ENCODE measurements around the gene ANKRD24.
"Not testable (repeated sequence)": the region's sequence is repeated elsewhere in the genome, so short reads cannot be mapped to it uniquely, and the experiment has no call there.

ANKRD24 gene

DNA sequence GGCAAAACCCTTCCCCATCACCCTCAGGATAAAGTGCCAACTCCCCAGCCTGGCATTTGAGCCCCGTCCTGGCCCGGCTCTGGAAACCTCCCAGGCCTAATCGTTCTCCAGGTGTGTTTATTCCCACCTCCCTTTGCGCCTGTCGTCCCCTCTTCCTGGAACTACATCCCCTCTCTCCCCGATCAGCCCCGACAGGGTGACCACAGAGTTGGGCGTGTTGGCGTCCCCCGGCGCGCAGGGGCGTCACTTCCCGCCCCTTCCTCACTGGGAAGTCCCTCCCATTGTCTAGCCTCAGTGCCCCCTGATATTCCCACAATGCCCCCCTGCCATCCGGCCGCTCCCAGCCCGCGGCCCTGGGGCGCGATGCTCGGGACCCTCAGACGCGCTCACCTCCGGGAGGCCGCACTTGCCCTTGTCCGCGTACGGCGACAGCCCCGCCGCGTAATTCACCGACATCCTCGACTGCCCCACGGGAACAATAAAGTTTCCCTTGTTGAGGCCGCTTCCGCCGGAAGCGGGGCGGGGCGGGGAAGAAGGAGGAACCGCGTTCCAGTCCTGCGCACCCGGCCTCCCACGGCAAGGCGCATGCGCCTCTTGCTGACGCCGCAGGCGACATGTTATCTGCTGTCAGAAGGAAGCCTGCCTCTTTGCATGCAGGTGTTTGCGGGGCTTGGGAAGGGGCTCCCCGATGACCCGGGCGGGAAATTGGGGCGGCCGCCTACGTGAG is at the start of gene ANKRD24, which contains the start of gene SIRT6:
Gene ANKRD24, plus strand, starts transcription at position 606 of the 727 bp plus-strand sequence. CDS start 3,737 bp downstream, outside the sequence.
Gene SIRT6, minus strand, starts transcription at position 480 of the 727 bp plus-strand sequence. Its CDS starts 24 bp downstream, at position 456.
- peak within 1 kb of the TSS; percentile 85 for H3K4me3 ChIP-seq (ENCODE audit: low read length)
- DNase-seq (ENCODE audit: low read depth, low spot score), result peak; percentile 84
- H3K36me3 ChIP-seq (ENCODE audit: control insufficient read depth, insufficient read depth, low read length), result no peaks in the 10 kb centered on the region
- H3K27me3 ChIP-seq (ENCODE audit: control insufficient read depth, insufficient read depth, low read length), result no peaks in the 10 kb centered on the region
- no peaks in the 10 kb centered on the region for H3K9me3 ChIP-seq (ENCODE audit: control insufficient read depth, insufficient read depth, low read length)
- H3K4me1 ChIP-seq (ENCODE audit: control insufficient read depth, insufficient read depth, low read length), result no peaks in the 10 kb centered on the region
- H3K27ac ChIP-seq (ENCODE audit: low read length), result no peak within 1 kb of the TSS
- no CpG with 5 or more reads among the region's 58 CpGs for WGBS (ENCODE audit: insufficient coverage, insufficient read length)

GRCh38 chr19:4134351-4134750 is 48.1 kb upstream of the ANKRD24 start:
- DNase-seq (ENCODE audit: low read depth, low spot score), result no peak
- no CpG with 5 or more reads among the region's 6 CpGs for WGBS (ENCODE audit: insufficient coverage, insufficient read length)
- Histone ChIP-seq H3K9me3 (ENCODE audit: control insufficient read depth, insufficient read depth, low read length) (no peaks in the 10 kb centered on the region), H3K4me1 (ENCODE audit: control insufficient read depth, insufficient read depth, low read length) (no peaks in the 10 kb centered on the region), H3K36me3 (ENCODE audit: control insufficient read depth, insufficient read depth, low read length) (no peaks in the 10 kb centered on the region), H3K27ac (ENCODE audit: low read length) (no peak overlapping the region), H3K27me3 (ENCODE audit: control insufficient read depth, insufficient read depth, low read length) (no peaks in the 10 kb centered on the region), H3K4me3 (ENCODE audit: low read length) (no peak overlapping the region)

GRCh38 chr19:4135386-4135785 is 47.1 kb upstream of the ANKRD24 start:
- not testable (repeated sequence) for H3K36me3 ChIP-seq (ENCODE audit: control insufficient read depth, insufficient read depth, low read length); H3K27me3 ChIP-seq (ENCODE audit: control insufficient read depth, insufficient read depth, low read length); H3K4me3 ChIP-seq (ENCODE audit: low read length); H3K9me3 ChIP-seq (ENCODE audit: control insufficient read depth, insufficient read depth, low read length); DNase-seq (ENCODE audit: low read depth, low spot score); H3K27ac ChIP-seq (ENCODE audit: low read length); H3K4me1 ChIP-seq (ENCODE audit: control insufficient read depth, insufficient read depth, low read length)
- no CpG with 5 or more reads among the region's 9 CpGs for WGBS (ENCODE audit: insufficient coverage, insufficient read length)

DNA sequence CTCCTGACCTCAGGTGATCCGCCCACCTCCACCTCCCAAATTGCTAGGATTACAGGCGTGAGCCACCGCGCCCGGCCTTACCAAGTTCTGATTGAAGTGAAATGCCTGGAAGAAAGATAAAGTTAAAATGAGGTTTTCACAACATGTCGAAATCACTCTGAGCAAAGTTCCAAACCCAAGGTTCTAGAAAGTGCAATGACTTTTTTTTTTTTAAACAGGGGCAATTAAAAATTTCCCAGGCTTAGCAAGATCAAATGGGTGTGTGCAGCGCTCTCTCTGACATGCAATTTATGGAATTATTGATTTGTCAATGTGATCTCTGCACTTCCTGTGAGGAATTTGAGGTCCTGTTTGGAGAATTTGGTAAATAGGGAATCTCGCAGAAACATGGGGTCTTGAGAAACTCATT is 45.8 kb upstream of the ANKRD24 start:
- no peaks in the 10 kb centered on the region for H3K36me3 ChIP-seq (ENCODE audit: control insufficient read depth, insufficient read depth, low read length)
- H3K27me3 ChIP-seq (ENCODE audit: control insufficient read depth, insufficient read depth, low read length), result no peaks in the 10 kb centered on the region
- H3K4me3 ChIP-seq (ENCODE audit: low read length), result no peak overlapping the region
- no peaks in the 10 kb centered on the region for H3K4me1 ChIP-seq (ENCODE audit: control insufficient read depth, insufficient read depth, low read length)
- DNase-seq (ENCODE audit: low read depth, low spot score), result no peak
- H3K27ac ChIP-seq (ENCODE audit: low read length), result no peak overlapping the region
- WGBS (ENCODE audit: insufficient coverage, insufficient read length), result no CpG with 5 or more reads among the region's 8 CpGs
- H3K9me3 ChIP-seq (ENCODE audit: control insufficient read depth, insufficient read depth, low read length), result no peaks in the 10 kb centered on the region

- H3K4me1 ChIP-seq (ENCODE audit: control insufficient read depth, insufficient read depth, low read length), result no peaks in the 10 kb centered on the region
- H3K4me3 ChIP-seq (ENCODE audit: low read length), result no peak overlapping the region
- no peaks in the 10 kb centered on the region for H3K27me3 ChIP-seq (ENCODE audit: control insufficient read depth, insufficient read depth, low read length)
- H3K27ac ChIP-seq (ENCODE audit: low read length), result no peak overlapping the region
- no peak for DNase-seq (ENCODE audit: low read depth, low spot score)
- WGBS (ENCODE audit: insufficient coverage, insufficient read length), result no CpG with 5 or more reads among the region's 5 CpGs
- no peaks in the 10 kb centered on the region for H3K36me3 ChIP-seq (ENCODE audit: control insufficient read depth, insufficient read depth, low read length)
- H3K9me3 ChIP-seq (ENCODE audit: control insufficient read depth, insufficient read depth, low read length), result no peaks in the 10 kb centered on the region
These were observed 44.0 kb upstream of the ANKRD24 start for GRCh38 chr19:4138445-4138844.

GRCh38 chr19:4139614-4140236 is 42.8 kb upstream of the ANKRD24 start:
- H3K4me3 ChIP-seq (ENCODE audit: low read length), result no peak overlapping the region
- H3K27ac ChIP-seq (ENCODE audit: low read length), result no peak overlapping the region
- DNase-seq (ENCODE audit: low read depth, low spot score), result peak; percentile 60
- no peaks in the 10 kb centered on the region for H3K27me3 ChIP-seq (ENCODE audit: control insufficient read depth, insufficient read depth, low read length)
- H3K4me1 ChIP-seq (ENCODE audit: control insufficient read depth, insufficient read depth, low read length), result no peaks in the 10 kb centered on the region
- WGBS (ENCODE audit: insufficient coverage, insufficient read length), result no CpG with 5 or more reads among the region's 14 CpGs
- H3K9me3 ChIP-seq (ENCODE audit: control insufficient read depth, insufficient read depth, low read length), result no peaks in the 10 kb centered on the region
- no peaks in the 10 kb centered on the region for H3K36me3 ChIP-seq (ENCODE audit: control insufficient read depth, insufficient read depth, low read length)

DNA sequence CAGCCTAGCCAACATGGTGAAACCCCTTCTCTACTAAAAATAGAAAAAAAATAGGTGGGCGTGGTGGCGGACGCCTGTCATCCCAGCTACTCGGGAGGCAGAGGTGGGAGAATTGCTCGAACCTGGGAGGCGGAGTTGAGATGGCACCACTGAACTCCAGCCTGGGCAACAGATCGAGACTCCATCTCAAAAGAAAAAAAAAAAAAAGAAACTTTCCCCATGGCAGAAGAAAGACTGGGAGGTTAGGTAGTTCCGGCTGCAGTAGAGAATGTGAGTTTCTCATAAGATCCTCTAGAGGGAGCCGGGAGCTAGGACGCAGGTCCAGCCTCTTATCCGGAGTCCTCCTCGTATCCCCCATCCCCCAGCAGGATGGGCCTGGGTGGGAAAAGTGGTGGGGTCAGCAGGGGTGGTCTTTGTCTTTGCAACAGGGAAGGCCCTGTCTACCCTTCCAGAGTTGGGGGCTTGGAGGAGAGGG is 42.2 kb upstream of the ANKRD24 start:
- no peaks in the 10 kb centered on the region for H3K36me3 ChIP-seq (ENCODE audit: control insufficient read depth, insufficient read depth, low read length)
- WGBS (ENCODE audit: insufficient coverage, insufficient read length), result no CpG with 5 or more reads among the region's 12 CpGs
- H3K4me3 ChIP-seq (ENCODE audit: low read length), result no peak overlapping the region
- no peaks in the 10 kb centered on the region for H3K9me3 ChIP-seq (ENCODE audit: control insufficient read depth, insufficient read depth, low read length)
- no peaks in the 10 kb centered on the region for H3K27me3 ChIP-seq (ENCODE audit: control insufficient read depth, insufficient read depth, low read length)
- H3K27ac ChIP-seq (ENCODE audit: low read length), result no peak overlapping the region
- DNase-seq (ENCODE audit: low read depth, low spot score), result peak; percentile 67
- peaks cover 1% of the 10 kb centered on the region; the same call in 1 of the 2 replicates for H3K4me1 ChIP-seq (ENCODE audit: control insufficient read depth, insufficient read depth, low read length)

- no CpG with 5 or more reads among the region's 1 CpG for WGBS (ENCODE audit: insufficient coverage, insufficient read length)
- not testable (repeated sequence) for DNase-seq (ENCODE audit: low read depth, low spot score); H3K36me3 ChIP-seq (ENCODE audit: control insufficient read depth, insufficient read depth, low read length); H3K4me3 ChIP-seq (ENCODE audit: low read length); H3K27me3 ChIP-seq (ENCODE audit: control insufficient read depth, insufficient read depth, low read length); H3K27ac ChIP-seq (ENCODE audit: low read length); H3K4me1 ChIP-seq (ENCODE audit: control insufficient read depth, insufficient read depth, low read length); H3K9me3 ChIP-seq (ENCODE audit: control insufficient read depth, insufficient read depth, low read length)
These were observed 39.6 kb upstream of the ANKRD24 start for GRCh38 chr19:4142916-4143315.

GRCh38 chr19:4144666-4145249 is 37.7 kb upstream of the ANKRD24 start:
- no CpG with 5 or more reads among the region's 7 CpGs for WGBS (ENCODE audit: insufficient coverage, insufficient read length)
- no peak overlapping the region for H3K27ac ChIP-seq (ENCODE audit: low read length)
- H3K4me1 ChIP-seq (ENCODE audit: control insufficient read depth, insufficient read depth, low read length), result peaks cover 1% of the 10 kb centered on the region; the same call in 1 of the 2 replicates
- no peak overlapping the region for H3K4me3 ChIP-seq (ENCODE audit: low read length)
- no peaks in the 10 kb centered on the region for H3K36me3 ChIP-seq (ENCODE audit: control insufficient read depth, insufficient read depth, low read length)
- no peaks in the 10 kb centered on the region for H3K9me3 ChIP-seq (ENCODE audit: control insufficient read depth, insufficient read depth, low read length)
- H3K27me3 ChIP-seq (ENCODE audit: control insufficient read depth, insufficient read depth, low read length), result no peaks in the 10 kb centered on the region
- DNase-seq (ENCODE audit: low read depth, low spot score), result no peak

DNA sequence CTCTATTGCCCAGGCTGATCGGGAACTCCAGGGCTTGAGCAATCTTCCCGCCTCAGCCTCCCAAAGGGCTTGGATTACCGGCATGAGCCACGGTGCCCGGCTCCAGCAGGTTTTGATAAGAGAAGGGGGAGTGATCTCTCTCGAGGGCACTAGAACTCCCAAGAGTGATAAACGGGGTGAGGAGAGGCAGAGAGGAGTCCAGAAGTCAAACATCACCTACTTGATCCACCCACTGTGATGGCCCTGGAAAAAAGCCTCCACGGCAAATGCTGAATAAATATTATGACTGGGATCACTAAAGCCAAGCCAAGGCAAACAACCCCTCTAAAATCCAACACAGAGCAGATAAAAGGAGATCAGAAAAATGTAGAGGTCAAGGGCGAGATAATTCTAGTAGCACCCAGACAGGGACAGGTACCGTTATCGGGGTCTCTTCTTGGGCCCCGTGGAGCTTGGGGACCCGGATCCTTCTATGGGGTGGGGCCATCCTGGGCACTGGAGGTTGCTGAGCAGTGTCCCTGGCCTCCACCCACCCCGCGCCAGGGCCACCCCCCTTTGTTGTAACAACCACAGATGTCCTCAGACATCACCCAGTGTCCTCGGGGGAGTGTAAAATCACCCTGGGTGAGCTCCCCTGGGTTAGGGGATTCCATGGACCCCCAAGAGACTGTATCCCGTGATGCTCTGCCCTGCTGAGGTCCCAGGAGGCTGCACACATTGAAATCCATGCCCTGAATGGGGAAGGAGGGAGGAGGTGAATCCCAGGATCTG is 32.8 kb upstream of the ANKRD24 start:
- DNase-seq (ENCODE audit: low read depth, low spot score), result no peak
- Histone ChIP-seq H3K36me3 (ENCODE audit: control insufficient read depth, insufficient read depth, low read length) (no peaks in the 10 kb centered on the region), H3K27me3 (ENCODE audit: control insufficient read depth, insufficient read depth, low read length) (no peaks in the 10 kb centered on the region), H3K4me3 (ENCODE audit: low read length) (no peak overlapping the region), H3K9me3 (ENCODE audit: control insufficient read depth, insufficient read depth, low read length) (no peaks in the 10 kb centered on the region), H3K27ac (ENCODE audit: low read length) (no peak overlapping the region), H3K4me1 (ENCODE audit: control insufficient read depth, insufficient read depth, low read length) (peaks cover 1% of the 10 kb centered on the region; the same call in 1 of the 2 replicates)
- WGBS (ENCODE audit: insufficient coverage, insufficient read length), result no CpG with 5 or more reads among the region's 17 CpGs
